ENCODE results near the gene ERBB4.

The ERBB4 gene

DNA sequence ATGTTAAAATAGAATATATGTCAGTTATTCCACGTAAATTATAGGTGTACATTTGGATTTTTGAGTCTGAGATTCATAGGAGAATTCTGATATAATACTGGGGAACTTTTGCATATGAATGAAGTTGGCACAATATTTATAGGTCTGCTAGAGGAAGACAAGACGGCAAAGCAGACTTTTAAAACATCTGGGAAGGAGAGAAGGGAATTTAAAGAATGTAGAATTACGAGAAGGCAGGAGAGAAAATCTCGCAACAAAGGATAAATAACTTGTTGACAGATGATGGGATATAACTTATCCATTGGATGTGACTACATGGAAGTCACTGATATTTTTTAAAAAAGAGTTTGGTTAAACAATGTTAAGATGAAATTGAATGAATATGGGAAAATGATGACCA is 615.6 kb downstream of the ERBB4 start:
- Histone ChIP-seq H3K79me2 (ENCODE audit: insufficient read depth, low read depth) (no peaks in the 10 kb centered on the region), H3K27me3 (ENCODE audit: insufficient read depth, low read depth) (no peaks in the 10 kb centered on the region), H4K20me1 (ENCODE audit: insufficient read depth) (no peaks in the 10 kb centered on the region), H2AFZ (ENCODE audit: low read depth) (no peak overlapping the region), H3K36me3 (ENCODE audit: insufficient read depth) (no peaks in the 10 kb centered on the region), H3K4me1 (ENCODE audit: low read depth, poor library complexity, severe bottlenecking) (no peaks in the 10 kb centered on the region), H3K9ac (no peak overlapping the region), H3K27ac (no peak overlapping the region), H3K4me3 (IDR thresholded peaks at IDR 0.05; ENCODE audit: insufficient read depth, low read depth, low read length) (no peak overlapping the region), H3K4me2 (no peak overlapping the region)
- TF ChIP-seq, protein P1, sequence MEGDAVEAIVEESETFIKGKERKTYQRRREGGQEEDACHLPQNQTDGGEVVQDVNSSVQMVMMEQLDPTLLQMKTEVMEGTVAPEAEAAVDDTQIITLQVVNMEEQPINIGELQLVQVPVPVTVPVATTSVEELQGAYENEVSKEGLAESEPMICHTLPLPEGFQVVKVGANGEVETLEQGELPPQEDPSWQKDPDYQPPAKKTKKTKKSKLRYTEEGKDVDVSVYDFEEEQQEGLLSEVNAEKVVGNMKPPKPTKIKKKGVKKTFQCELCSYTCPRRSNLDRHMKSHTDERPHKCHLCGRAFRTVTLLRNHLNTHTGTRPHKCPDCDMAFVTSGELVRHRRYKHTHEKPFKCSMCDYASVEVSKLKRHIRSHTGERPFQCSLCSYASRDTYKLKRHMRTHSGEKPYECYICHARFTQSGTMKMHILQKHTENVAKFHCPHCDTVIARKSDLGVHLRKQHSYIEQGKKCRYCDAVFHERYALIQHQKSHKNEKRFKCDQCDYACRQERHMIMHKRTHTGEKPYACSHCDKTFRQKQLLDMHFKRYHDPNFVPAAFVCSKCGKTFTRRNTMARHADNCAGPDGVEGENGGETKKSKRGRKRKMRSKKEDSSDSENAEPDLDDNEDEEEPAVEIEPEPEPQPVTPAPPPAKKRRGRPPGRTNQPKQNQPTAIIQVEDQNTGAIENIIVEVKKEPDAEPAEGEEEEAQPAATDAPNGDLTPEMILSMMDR (conservative IDR thresholded peaks at IDR 0.05; ENCODE audit: low read depth, low read length), result no peak

DNA sequence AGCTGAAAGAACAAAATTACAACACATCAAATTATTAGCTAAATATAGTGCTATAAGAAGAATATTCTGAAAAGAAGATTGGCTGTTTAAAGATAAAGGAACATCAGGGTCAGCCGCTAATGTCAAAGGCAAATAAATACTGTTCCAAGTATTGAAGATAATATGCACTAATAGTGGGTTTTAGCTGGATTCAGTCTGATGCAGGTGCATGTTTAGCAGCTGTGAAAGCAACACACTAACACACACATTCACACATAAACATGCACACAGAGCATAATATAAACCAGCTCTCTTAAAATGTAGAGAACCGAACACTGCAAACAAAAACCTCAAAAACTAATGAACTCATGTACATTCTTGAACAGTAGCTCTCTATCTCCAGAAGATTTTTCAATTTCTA is 634.6 kb downstream of the ERBB4 start:
- H3K27me3 ChIP-seq (ENCODE audit: insufficient read depth, low read depth), result no peaks in the 10 kb centered on the region
- no peaks in the 10 kb centered on the region for H3K36me3 ChIP-seq (ENCODE audit: insufficient read depth)
- no peaks in the 10 kb centered on the region for H3K4me1 ChIP-seq (ENCODE audit: low read depth, poor library complexity, severe bottlenecking)
- no peak overlapping the region for H3K4me3 ChIP-seq (IDR thresholded peaks at IDR 0.05; ENCODE audit: insufficient read depth, low read depth, low read length)
- no peaks in the 10 kb centered on the region for H4K20me1 ChIP-seq (ENCODE audit: insufficient read depth)
- no peak overlapping the region for H3K9ac ChIP-seq
- no peak overlapping the region for H3K4me2 ChIP-seq
- H3K27ac ChIP-seq, result no peak overlapping the region
- TF ChIP-seq, protein P1 (conservative IDR thresholded peaks at IDR 0.05; ENCODE audit: low read depth, low read length), result no peak
- no peaks in the 10 kb centered on the region for H3K79me2 ChIP-seq (ENCODE audit: insufficient read depth, low read depth)
- no peak overlapping the region for H2AFZ ChIP-seq (ENCODE audit: low read depth)

DNA sequence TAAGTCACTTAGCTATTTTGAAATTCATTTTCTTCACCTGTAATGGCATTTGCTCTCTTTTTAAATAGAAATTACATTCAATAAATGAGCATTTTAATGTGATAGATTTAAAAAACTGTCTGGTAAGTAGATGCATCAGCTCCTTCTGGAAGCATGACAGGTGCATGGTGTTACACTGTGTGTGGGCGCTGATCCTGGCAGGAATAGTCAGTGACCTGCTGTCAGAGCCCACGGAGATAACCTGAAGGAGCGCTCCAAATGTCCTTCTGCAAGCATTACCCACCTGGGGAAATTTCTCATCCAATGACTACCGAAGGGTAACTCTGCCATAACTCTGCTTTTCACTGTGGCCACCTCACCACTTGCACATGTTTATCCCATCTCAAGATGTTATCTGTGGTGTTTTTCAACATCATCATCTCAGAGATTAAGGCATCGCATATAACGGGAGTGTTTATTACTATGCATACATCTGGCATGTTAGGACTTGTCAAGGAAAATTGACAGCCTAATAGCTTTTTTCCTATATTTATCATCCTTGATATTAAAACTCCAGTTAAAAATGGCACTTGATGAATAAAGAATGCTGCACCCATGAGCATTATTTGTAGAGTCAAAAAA is 637.3 kb downstream of the ERBB4 start:
- Histone ChIP-seq H3K4me3 (IDR thresholded peaks at IDR 0.05; ENCODE audit: insufficient read depth, low read depth, low read length) (no peak overlapping the region), H3K27ac (no peak overlapping the region), H2AFZ (ENCODE audit: low read depth) (no peak overlapping the region), H3K27me3 (ENCODE audit: insufficient read depth, low read depth) (no peaks in the 10 kb centered on the region), H3K4me2 (no peak overlapping the region), H3K4me1 (ENCODE audit: low read depth, poor library complexity, severe bottlenecking) (no peaks in the 10 kb centered on the region), H4K20me1 (ENCODE audit: insufficient read depth) (no peaks in the 10 kb centered on the region), H3K79me2 (ENCODE audit: insufficient read depth, low read depth) (no peaks in the 10 kb centered on the region), H3K36me3 (ENCODE audit: insufficient read depth) (no peaks in the 10 kb centered on the region), H3K9ac (no peak overlapping the region)
- TF ChIP-seq, protein P1 (conservative IDR thresholded peaks at IDR 0.05; ENCODE audit: low read depth, low read length), result no peak

DNA sequence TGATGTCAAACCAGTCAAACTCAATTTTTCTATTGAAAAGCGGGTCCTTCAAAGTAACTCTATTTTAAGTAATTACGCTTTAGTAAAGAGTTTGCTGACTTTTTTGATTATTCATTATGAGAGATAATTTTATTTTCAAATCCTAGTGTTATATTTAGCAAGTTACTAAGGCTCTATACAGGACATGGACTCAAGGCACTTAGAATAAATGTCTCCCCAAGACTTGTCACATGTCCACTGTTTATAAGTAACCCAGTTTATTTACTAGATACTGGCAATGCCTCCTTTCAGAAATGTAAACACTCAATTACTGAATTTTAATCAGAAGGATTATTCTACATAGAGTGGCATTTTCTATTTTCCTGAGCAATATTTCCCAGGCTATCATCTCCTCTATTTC is 638.1 kb downstream of the ERBB4 start:
- Histone ChIP-seq H3K27me3 (ENCODE audit: insufficient read depth, low read depth) (no peaks in the 10 kb centered on the region), H3K27ac (no peak overlapping the region), H2AFZ (ENCODE audit: low read depth) (no peak overlapping the region), H3K4me1 (ENCODE audit: low read depth, poor library complexity, severe bottlenecking) (no peaks in the 10 kb centered on the region), H3K79me2 (ENCODE audit: insufficient read depth, low read depth) (no peaks in the 10 kb centered on the region), H3K4me3 (IDR thresholded peaks at IDR 0.05; ENCODE audit: insufficient read depth, low read depth, low read length) (no peak overlapping the region), H3K4me2 (no peak overlapping the region), H3K36me3 (ENCODE audit: insufficient read depth) (no peaks in the 10 kb centered on the region), H4K20me1 (ENCODE audit: insufficient read depth) (no peaks in the 10 kb centered on the region), H3K9ac (no peak overlapping the region)
- TF ChIP-seq, protein P1 (conservative IDR thresholded peaks at IDR 0.05; ENCODE audit: low read depth, low read length), result no peak

All from KMS-11 (cell line).